HepG2 (cell line): ENCODE results near the gene CRYZL1. TPM values are rescaled to one million over a fixed set of nuclear protein-coding genes. Genes with fewer than 3 reads are reported as not detected.
A peak's percentile ranks its signal among the peaks of the same experiment; 100 is the strongest.

Source experiments
- DR1 ChIP-seq: sonication (generic); formaldehyde crosslinking; IDR thresholded peaks from 2 replicates; pipeline ENCODE4 v1.8.0; 2021; ENCODE audit warnings: mild to moderate bottlenecking, missing genetic modification reagents, inconsistent platforms
- HCFC1 ChIP-seq: fragments of 150-350 bp; IDR thresholded peaks from 2 replicates; pipeline ENCODE4 v1.6.1; 2014; ENCODE audit warnings: low read depth, low read length
- MLLT10 ChIP-seq: sonication (generic); formaldehyde crosslinking; IDR thresholded peaks from 2 replicates; pipeline ENCODE4 v1.4.0; 2020; ENCODE audit warnings: missing genetic modification reagents
- MXD3 ChIP-seq: IDR thresholded peaks from 2 replicates; pipeline ENCODE4 v1.6.1; 2016; ENCODE audit warnings: mild to moderate bottlenecking, missing biosample characterization, missing genetic modification reagents
- NR2F6 ChIP-seq, 2 experiments: IDR thresholded peaks; 2 replicates each; pipeline ENCODE4 v1.6.1; 2016; ENCODE audit warnings: antibody characterized with exemption in 1 of 2, mild to moderate bottlenecking in 1 of 2
- PHF8 ChIP-seq: sonication (generic); formaldehyde crosslinking; IDR thresholded peaks from 2 replicates; pipeline ENCODE4 v1.5.0; 2020; ENCODE audit warnings: missing genetic modification reagents
- RFX5 ChIP-seq: IDR thresholded peaks from 2 replicates; pipeline ENCODE4 v1.6.1; 2011; ENCODE audit warnings: low read depth, low read length, improper control_type of control experiment
- SAP130 ChIP-seq: IDR thresholded peaks from 2 replicates; pipeline ENCODE4 v1.6.1; 2016; ENCODE audit warnings: low read depth
- TCF12 ChIP-seq, 2 experiments: fragments of 450-650 bp in 1 of 2; sonication (generic) in 1 of 2; formaldehyde crosslinking in 1 of 2; IDR thresholded peaks; 2 replicates each; pipeline versions ENCODE4 v1.6.1 to v1.8.0; 2017 to 2022; ENCODE audit warnings: antibody characterized with exemption in 1 of 2, mild to moderate bottlenecking in 1 of 2, missing genetic modification reagents in 1 of 2, moderate library complexity in 1 of 2
- YEATS4 ChIP-seq: sonication (generic); formaldehyde crosslinking; IDR thresholded peaks from 2 replicates; pipeline ENCODE4 v1.4.0; 2020; ENCODE audit warnings: missing genetic modification reagents, borderline replicate concordance
- ZBTB25 ChIP-seq: IDR thresholded peaks from 2 replicates; pipeline ENCODE4 v1.6.1; 2018; ENCODE audit warnings: missing genetic modification reagents
- ZBTB7A ChIP-seq: sonication (generic); formaldehyde crosslinking; IDR thresholded peaks from 2 replicates; pipeline ENCODE4 v1.8.0; 2022; ENCODE audit warnings: mild to moderate bottlenecking, missing genetic modification reagents
- ZNF10 ChIP-seq: sonication (generic); formaldehyde crosslinking; IDR thresholded peaks from 2 replicates; pipeline ENCODE4 v1.4.0; 2020; ENCODE audit warnings: mild to moderate bottlenecking, low read depth, missing genetic modification reagents, borderline replicate concordance
- ZNF224 ChIP-seq: sonication (generic); formaldehyde crosslinking; IDR thresholded peaks from 2 replicates; pipeline ENCODE4 v1.5.0; 2020; ENCODE audit warnings: mild to moderate bottlenecking, missing genetic modification reagents
- ZNF407 ChIP-seq: sonication (generic); formaldehyde crosslinking; IDR thresholded peaks from one replicate; pipeline ENCODE4 v1.5.1; 2020; ENCODE audit warnings: mild to moderate bottlenecking, missing genetic modification reagents; ENCODE audit errors: not compliant biosample characterization
- ZNF709 ChIP-seq: sonication (generic); formaldehyde crosslinking; IDR thresholded peaks from 2 replicates; pipeline ENCODE4 v1.5.0; 2020; ENCODE audit warnings: mild to moderate bottlenecking, missing genetic modification reagents
- polyA plus RNA-seq, 8 experiments: library from polyadenylated mRNA; depleted of rRNA in 3 of 8; stranded (reverse) in 7 of 8; unstranded in 1 of 8; fragments of >200 nt; fragmentation: Illumina TruSeq in 4 of 8; extraction: Trizol in 4 of 8; gene quantifications; 2 replicates each; pipeline versions ENCODE4 v1.2.1 to v1.2.3, GENCODE V29; 2011 to 2016; ENCODE audit warnings: low read depth in 4 of 8, missing spikeins in 1 of 8, mixed read lengths in 1 of 8; ENCODE audit not compliant: insufficient read depth in 1 of 8
- total RNA-seq, 5 experiments: library from RNA; depleted of rRNA; stranded (reverse); fragments of >200 nt; fragmentation: Illumina TruSeq; extraction: Trizol; gene quantifications; 2 replicates each; pipeline ENCODE4 v1.2.3, GENCODE V29; 2016; ENCODE audit warnings: low read depth in 1 of 5

The CRYZL1 gene
- total and polyA plus RNA-seq, 2 of the 13 experiments (the other 11 are each of a cell fraction or from before 2014, with no cell fraction given): 20.3 to 27.7 TPM

GRCh38 chr21:33642027-33642895, 720 bp upstream of the CRYZL1 start, which contains the start of gene ITSN1 (continued):
- TF ChIP-seq ZBTB25 (CRISPR knock-in tag) (no peak), ZNF10 (CRISPR knock-in tag) (no peak), TCF12 (IDR thresholded peaks at IDR 0.05) (no peak), TCF12 (CRISPR knock-in tag; IDR thresholded peaks at IDR 0.05) (no peak), ZNF224 (CRISPR knock-in tag) (no peak), SAP130 (CRISPR knock-in tag) (peak; percentile 84), ZBTB7A (CRISPR knock-in tag) (no peak), ZNF407 (CRISPR knock-in tag) (peak; percentile 10), RFX5 (0 out of 2 replicates have a peak, but pooled peaks have one; percentile 15), HCFC1 (no peak), NR2F6 (IDR thresholded peaks at IDR 0.05) (no peak), NR2F6 (CRISPR knock-in tag; IDR thresholded peaks at IDR 0.05) (peak; percentile 45; the same call in 1 of the 2 replicates), MXD3 (CRISPR knock-in tag) (peak; percentile 65; the same call in 1 of the 2 replicates), YEATS4 (CRISPR knock-in tag) (peak; percentile 69), DR1 (CRISPR knock-in tag) (no peak; the same call in 1 of the 2 replicates), PHF8 (CRISPR knock-in tag) (peak; percentile 78), MLLT10 (no peak), ZNF709 (CRISPR knock-in tag) (no peak)
